Left colon (tissue), 2 donors: Measurements from ENCODE around the gene CCDC78. TPM values are rescaled to one million over a fixed set of nuclear protein-coding genes. Genes with fewer than 3 reads are reported as not detected.
A peak's percentile ranks its signal among the peaks of the same experiment; 100 is the strongest.

ENCODE experiments used
- ATAC-seq: fragments of 200-7000 bp; cut with Tn5 transposase; one replicate; pipeline ENCODE4 v1.9.1; 2020; ENCODE audit warnings: mild to moderate bottlenecking, moderate library complexity
- DNase-seq, 2 donors: peaks; one replicate each; pipeline ENCODE4 v3.0.0-alpha.2; 2020
- intact Hi-C, 2 donors: fragments of 100-400 bp; cut with DNase I in 1 of 2; cut with micrococcal nuclease in 1 of 2; formaldehyde crosslinking; loops; one replicate each; pipeline versions ENCODE4 v1.11.2 to v1.14.0; 2022; cut with DNase I, micrococcal nuclease
- microRNA-seq, 2 donors: library from miRNA; unstranded; fragments of <30 nt; microRNA quantifications; one replicate each; pipeline versions ENCODE4 v1.1.0 to v1.2.0, GENCODE V29; 2020
- total RNA-seq, 2 donors: library from RNA; stranded (reverse); fragmentation: NEBNext Ultra II Directional; extraction: Animal tissue kit (Norgen Biotek cat#: 25700); gene quantifications; one replicate each; pipeline ENCODE4 v1.2.1, GENCODE V29; 2021
- donor health status: DM: no; HTN: no; CAD: no.
- donor health status: DM: yes; HTN: yes; CAD: no.

CCDC78 gene
- total RNA-seq, 2 donors from 2014 or later = 0.75 to 0.95 TPM

- DNase-seq (no peak), ATAC-seq (no peak)
- intact Hi-C loops = no loop called here
These were observed 48.7 kb downstream of the CCDC78 start for GRCh38 chr16:677316-678190.

GRCh38 chr16:676913-677312 lies 49.3 kb downstream of the CCDC78 start:
- DNase-seq (peak; percentile 92 to 94), ATAC-seq (peak; percentile 65)
- intact Hi-C loops = no loop called here

- DNase-seq (no peak), ATAC-seq (no peak)
- intact Hi-C loops = no loop called here
These were observed 49.7 kb downstream of the CCDC78 start for GRCh38 chr16:676565-676902.

- intact Hi-C loops = no loop called here
- no peak for DNase-seq
- peak; percentile 17 for ATAC-seq
These were observed 50.2 kb downstream of the CCDC78 start for GRCh38 chr16:675884-676564.

- intact Hi-C loops = no loop called here
- DNase-seq (peak in 1 of 2 donors; percentile 63), ATAC-seq (peak; percentile 13)
These were observed 51.0 kb downstream of the CCDC78 start, which contains the start of gene RHBDL1 for GRCh38 chr16:674968-675883. Gene RHBDL1, plus strand, starts transcription at chr16:675671. Its CDS starts 120 bp downstream, at chr16:675791.

- no peak for ATAC-seq
- intact Hi-C loops = no loop called here
- DNase-seq = no peak
These were observed 51.9 kb downstream of the CCDC78 start for GRCh38 chr16:674214-674881.

GRCh38 chr16:673399-673991 lies 52.7 kb downstream of the CCDC78 start:
- intact Hi-C loops = no loop called here
- ATAC-seq (no peak), DNase-seq (no peak)

GRCh38 chr16:672851-673250 lies 53.4 kb downstream of the CCDC78 start:
- no peak for ATAC-seq
- no peak for DNase-seq
- intact Hi-C loops = no loop called here

Small RNA genes within 50 kb of the gene (microRNA-seq; reads per million reads assigned to microRNA genes)
- 0 reads per million in 2 donors for gene MIR662

Other genes with a start within 250 kb of the CCDC78 start
- gene CAPN15, start 198.7 kb downstream of the CCDC78 start, total RNA-seq = 100 to 1,000 TPM in 1 of 2 donors, 10 to 100 TPM in 1; 98.8 to 102 TPM
- not detected for gene PRR35, start 166.0 kb downstream of the CCDC78 start, total RNA-seq
- under 1 TPM in 1 of 2 donors, not detected in 1; 0.36 TPM for gene NHLRC4, start 159.4 kb downstream of the CCDC78 start, total RNA-seq
- gene PIGQ, start 156.5 kb downstream of the CCDC78 start, total RNA-seq = 10 to 100 TPM; 37.6 to 39.5 TPM
- 10 to 100 TPM; 38.2 to 43.4 TPM for gene RAB40C, start 136.4 kb downstream of the CCDC78 start, total RNA-seq
- 1 to 10 TPM in 1 of 2 donors, under 1 TPM in 1; 0.64 to 3.6 TPM for gene WFIKKN1, start 95.5 kb downstream of the CCDC78 start, total RNA-seq
- 10 to 100 TPM; 42.0 to 52.0 TPM for gene METTL26, start 90.1 kb downstream of the CCDC78 start, total RNA-seq
- 100 to 1,000 TPM in 1 of 2 donors, 10 to 100 TPM in 1; 98.5 to 161 TPM for gene MCRIP2, start 84.6 kb downstream of the CCDC78 start, total RNA-seq
- gene WDR90, start 77.1 kb downstream of the CCDC78 start, total RNA-seq = 10 to 100 TPM; 28.3 to 57.6 TPM
- 100 to 1,000 TPM; 118 to 158 TPM for gene RHOT2, start 58.3 kb downstream of the CCDC78 start, total RNA-seq
- 1 to 10 TPM; 4.4 to 5.3 TPM for gene RHBDL1, start 50.8 kb downstream of the CCDC78 start, total RNA-seq
- 100 to 1,000 TPM in 1 of 2 donors, 10 to 100 TPM in 1; 86.6 to 105 TPM for gene STUB1, start 46.0 kb downstream of the CCDC78 start, total RNA-seq
- gene JMJD8, start 42.1 kb downstream of the CCDC78 start, total RNA-seq = 10 to 100 TPM; 41.6 to 49.2 TPM
- 10 to 100 TPM in 1 of 2 donors, 1 to 10 TPM in 1; 9.5 to 10.6 TPM for gene WDR24, start 36.0 kb downstream of the CCDC78 start, total RNA-seq
- gene FBXL16, start 20.6 kb downstream of the CCDC78 start, total RNA-seq = 1 to 10 TPM; 1.2 to 3.1 TPM
- gene METRN, start 11.3 kb downstream of the CCDC78 start, total RNA-seq = 10 to 100 TPM; 21.7 to 37.8 TPM
- 10 to 100 TPM; 47.2 to 48.6 TPM for gene ANTKMT, start 5.3 kb downstream of the CCDC78 start, total RNA-seq
- 1 to 10 TPM; 2.0 to 3.3 TPM for gene HAGHL, start 663 bp upstream of the CCDC78 start, total RNA-seq
- gene CIAO3, start 14.6 kb upstream of the CCDC78 start, total RNA-seq = 10 to 100 TPM; 36.0 to 50.2 TPM
- 1 to 10 TPM; 6.4 to 7.0 TPM for gene MSLN, start 34.3 kb upstream of the CCDC78 start, total RNA-seq
- gene RPUSD1, start 61.9 kb upstream of the CCDC78 start, total RNA-seq = 10 to 100 TPM; 21.3 to 24.1 TPM
- 10 to 100 TPM in 1 of 2 donors, 1 to 10 TPM in 1; 9.5 to 20.3 TPM for gene CHTF18, start 62.2 kb upstream of the CCDC78 start, total RNA-seq
- gene GNG13, start 74.3 kb upstream of the CCDC78 start, total RNA-seq = under 1 TPM; 0.40 to 0.53 TPM
- 10 to 100 TPM; 17.3 to 22.6 TPM for gene LMF1, start 244.5 kb upstream of the CCDC78 start, total RNA-seq